Ectodermal cell (in vitro differentiated cells): Measurements from ENCODE around the gene PTPRN2.
"Not testable (repeated sequence)": the region's sequence is repeated elsewhere in the genome, so short reads cannot be mapped to it uniquely, and the experiment has no call there.

ENCODE experiments used
- H3K27ac ChIP-seq: 2 replicates; pipeline ENCODE4 v1.7.0; 2013; ENCODE audit warnings: mild to moderate bottlenecking, low read depth, low read length; ENCODE audit not compliant: insufficient read depth, poor library complexity, severe bottlenecking
- H3K27me3 ChIP-seq: 2 replicates; pipeline ENCODE4 v1.7.0; 2013; ENCODE audit warnings: mild to moderate bottlenecking, low read length; ENCODE audit not compliant: insufficient read depth, control insufficient read depth, poor library complexity, severe bottlenecking
- H3K36me3 ChIP-seq: one replicate; pipeline ENCODE4 v1.7.0; 2013; ENCODE audit warnings: low read length; ENCODE audit not compliant: control insufficient read depth, insufficient read depth
- H3K4me1 ChIP-seq: one replicate; pipeline ENCODE4 v1.7.0; 2013; ENCODE audit warnings: low read length; ENCODE audit not compliant: control insufficient read depth, insufficient read depth
- H3K4me3 ChIP-seq: 2 replicates; pipeline ENCODE4 v1.7.0; 2013; ENCODE audit warnings: low read depth, low read length, control low read depth; ENCODE audit not compliant: insufficient read depth
- H3K9me3 ChIP-seq: 2 replicates; pipeline ENCODE4 v1.7.0; 2013; ENCODE audit warnings: mild to moderate bottlenecking, low read length, moderate library complexity; ENCODE audit not compliant: control insufficient read depth
- WGBS, 2 experiments: methylation state at CpG; one replicate each; pipeline ENCODE4 v1.1.7; 2013; ENCODE audit warnings: missing lambda C conversion rate in 2 of 2; 5-methylcytosine and 5-hydroxymethylcytosine counted together

PTPRN2 gene

DNA sequence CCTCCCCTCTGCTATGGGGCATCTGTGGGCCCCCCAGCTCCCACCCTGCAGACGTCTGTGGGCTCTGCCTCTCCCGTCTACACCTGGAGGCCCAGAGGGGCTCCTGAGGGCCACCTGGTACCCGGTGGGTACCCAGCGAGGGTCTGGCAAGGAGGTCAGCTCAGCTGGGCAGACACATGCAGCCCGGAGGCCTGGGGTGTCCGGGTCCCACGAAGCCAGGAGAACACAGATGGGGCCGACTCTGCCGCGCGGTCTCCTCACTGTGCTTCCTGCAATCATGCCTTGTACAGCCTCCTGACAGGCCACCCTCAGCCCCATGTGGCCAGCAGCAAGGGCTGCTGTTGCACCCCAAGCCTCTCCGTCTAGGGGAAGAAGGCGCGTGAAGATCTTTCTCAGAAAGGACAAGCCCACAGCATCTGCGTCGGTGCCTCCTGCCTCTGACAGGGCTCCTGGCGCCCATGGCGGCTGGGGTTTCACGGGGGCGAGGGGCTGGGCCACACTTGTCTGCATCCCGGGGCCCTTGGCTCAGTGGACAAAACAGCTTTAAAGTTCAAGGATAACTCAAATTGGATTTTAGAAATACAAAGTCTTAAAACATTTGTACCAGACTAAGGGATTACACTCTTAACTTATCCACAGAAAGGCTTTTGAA lies 859.5 kb downstream of the PTPRN2 start:
- Histone ChIP-seq H3K4me3 (no peak overlapping the region), H3K27ac (no peak overlapping the region), H3K4me1 (no peaks in the 10 kb centered on the region), H3K27me3 (no peaks in the 10 kb centered on the region), H3K9me3 (peaks cover 8% of the 10 kb centered on the region), H3K36me3 (no peaks in the 10 kb centered on the region)
- 84 to 85% methylated on average over 21 of the region's 21 CpGs for WGBS, 2 experiments

GRCh38 chr7:157726764-157727163 lies 860.9 kb downstream of the PTPRN2 start:
- H3K36me3 ChIP-seq, result no peaks in the 10 kb centered on the region
- no peak overlapping the region for H3K4me3 ChIP-seq
- peaks cover 9% of the 10 kb centered on the region for H3K9me3 ChIP-seq
- no peaks in the 10 kb centered on the region for H3K27me3 ChIP-seq
- H3K4me1 ChIP-seq, result no peaks in the 10 kb centered on the region
- H3K27ac ChIP-seq, result no peak overlapping the region
- 88 to 89% methylated on average over 9 of the region's 9 CpGs for WGBS, 2 experiments

DNA sequence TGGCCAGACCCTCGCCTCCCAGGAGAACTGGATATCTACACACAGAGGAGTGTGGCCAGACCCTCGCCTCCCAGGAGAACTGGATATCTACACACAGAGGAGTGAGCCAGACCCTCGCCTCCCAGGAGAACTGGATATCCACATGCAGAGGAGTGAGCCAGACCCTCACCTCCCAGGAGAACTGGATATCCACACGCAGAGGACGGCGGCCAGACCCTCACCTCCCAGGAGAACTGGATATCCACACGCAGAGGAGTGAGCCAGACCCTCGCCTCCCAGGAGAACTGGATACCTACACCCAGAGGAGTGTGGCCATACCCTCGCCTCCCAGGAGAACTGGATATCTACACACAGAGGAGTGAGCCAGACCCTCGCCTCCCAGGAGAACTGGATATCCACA lies 862.3 kb downstream of the PTPRN2 start:
- H3K4me1 ChIP-seq, H3K36me3 ChIP-seq, H3K27me3 ChIP-seq, H3K9me3 ChIP-seq, H3K4me3 ChIP-seq, H3K27ac ChIP-seq: not testable (repeated sequence)
- WGBS, 2 experiments, result 76 to 83% methylated on average over 9 of the region's 10 CpGs

DNA sequence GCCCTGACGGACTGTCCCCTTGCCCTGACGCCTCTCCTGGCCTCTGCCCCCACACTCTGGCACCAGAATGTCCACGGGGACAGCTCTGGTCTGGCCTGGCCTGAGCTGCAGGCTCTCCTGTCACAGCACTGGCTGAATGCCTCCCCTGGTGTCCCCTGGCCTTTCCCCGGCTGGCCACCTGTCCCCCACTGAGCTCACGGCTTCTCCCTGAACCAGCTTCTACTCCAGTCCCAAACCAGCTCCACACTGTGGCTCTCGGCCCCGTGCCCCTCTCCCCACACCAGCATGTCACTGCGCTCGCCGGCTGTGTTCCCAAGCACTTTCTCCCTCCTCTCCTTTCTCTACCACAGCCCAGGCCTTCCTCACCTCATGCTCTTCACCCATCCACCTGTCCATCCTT lies 864.4 kb downstream of the PTPRN2 start:
- Histone ChIP-seq H3K36me3 (no peaks in the 10 kb centered on the region), H3K4me1 (no peaks in the 10 kb centered on the region), H3K27ac (no peak overlapping the region), H3K9me3 (peaks cover 13% of the 10 kb centered on the region), H3K4me3 (no peak overlapping the region), H3K27me3 (no peaks in the 10 kb centered on the region)
- WGBS, 2 experiments, result 67 to 69% methylated on average over 10 of the region's 10 CpGs

DNA sequence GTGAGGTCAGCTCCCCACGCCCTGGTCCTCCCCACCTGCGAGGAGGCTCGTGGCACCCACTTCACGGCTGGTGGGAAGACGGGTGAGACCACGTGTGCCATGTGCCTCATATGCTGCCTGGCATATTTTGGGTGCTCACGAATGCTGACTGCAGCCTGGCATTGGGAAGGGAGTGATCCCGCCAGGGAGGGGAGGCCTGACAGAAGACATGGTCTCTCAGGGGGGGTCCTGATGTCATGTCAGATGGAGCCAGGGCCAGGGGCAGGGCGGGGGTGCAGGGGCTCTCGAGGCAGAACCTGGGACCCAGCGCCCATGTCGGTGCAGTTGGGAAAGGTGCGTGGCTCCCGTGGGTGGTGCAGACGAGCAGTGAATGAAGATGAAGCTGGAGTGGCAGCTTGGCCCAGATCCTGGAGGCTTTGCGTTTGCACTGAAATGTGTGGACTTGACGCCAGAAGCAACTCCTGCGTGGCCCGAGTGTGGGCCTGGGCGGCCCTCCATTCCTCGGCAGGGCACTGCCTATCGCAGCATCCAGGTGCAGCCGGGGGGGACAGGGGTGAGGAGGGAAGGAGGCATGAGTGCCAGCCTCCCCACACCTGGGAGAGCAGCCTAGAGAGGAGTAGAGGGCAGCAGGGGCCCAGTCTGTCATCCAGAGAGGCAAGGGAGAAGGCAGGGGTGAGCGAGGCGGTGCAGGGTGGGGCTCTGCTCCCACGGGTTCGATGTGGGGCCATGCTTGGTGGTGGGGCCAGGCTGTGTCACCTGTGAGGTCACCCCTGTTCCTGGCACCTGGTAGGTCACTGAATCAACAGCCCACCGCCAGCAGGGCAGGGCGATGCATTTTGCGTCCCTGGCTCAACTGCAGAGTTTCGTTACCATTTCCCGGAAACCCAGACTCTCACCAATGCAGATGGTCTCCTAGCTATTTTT lies 865.2 kb downstream of the PTPRN2 start:
- Histone ChIP-seq H3K27ac (no peak overlapping the region), H3K36me3 (no peaks in the 10 kb centered on the region), H3K9me3 (peaks cover 13% of the 10 kb centered on the region), H3K4me1 (no peaks in the 10 kb centered on the region), H3K4me3 (no peak overlapping the region), H3K27me3 (no peaks in the 10 kb centered on the region)
- 85 to 87% methylated on average over 31 to 32 of the region's 32 CpGs for WGBS, 2 experiments

DNA sequence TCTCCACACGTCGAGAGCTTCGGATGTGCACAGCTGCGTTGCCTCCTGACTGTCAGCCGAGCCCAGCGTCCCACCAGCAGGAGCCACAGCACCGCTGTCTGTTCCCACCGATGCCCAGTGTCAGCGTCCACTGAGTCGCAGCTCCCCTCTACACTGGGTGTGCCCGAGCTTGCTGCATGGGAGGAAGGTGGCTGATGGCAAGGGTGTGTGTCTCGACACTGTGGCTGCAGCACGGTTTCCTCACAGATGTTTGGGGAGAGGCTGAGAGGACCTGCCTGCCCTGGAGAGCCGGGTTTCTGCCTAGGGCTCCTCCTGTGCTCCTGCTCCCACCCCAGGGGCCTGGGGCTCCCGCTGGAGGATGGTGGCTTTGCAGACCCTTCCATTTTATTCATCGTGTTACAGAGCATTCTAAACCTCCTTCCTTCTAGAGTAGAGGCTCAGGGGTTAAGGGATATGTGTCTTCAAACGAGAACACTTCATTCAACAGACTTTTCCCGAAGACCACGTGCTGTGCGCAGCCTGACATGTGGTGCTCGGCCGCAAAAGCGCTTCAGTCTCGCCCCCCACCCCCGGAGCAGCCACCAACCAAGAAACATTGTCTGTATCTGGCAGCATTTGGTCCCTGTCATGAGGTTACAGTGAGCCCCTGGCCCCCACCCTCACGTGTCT lies 866.0 kb downstream of the PTPRN2 start:
- Histone ChIP-seq H3K27me3 (no peaks in the 10 kb centered on the region), H3K27ac (no peak overlapping the region), H3K4me1 (no peaks in the 10 kb centered on the region), H3K4me3 (no peak overlapping the region), H3K36me3 (no peaks in the 10 kb centered on the region), H3K9me3 (peaks cover 13% of the 10 kb centered on the region)
- WGBS, 2 experiments, result 82 to 83% methylated on average over 26 of the region's 26 CpGs

GRCh38 chr7:157719705-157720655 lies 867.6 kb downstream of the PTPRN2 start:
- H3K27me3 ChIP-seq, result no peaks in the 10 kb centered on the region
- no peak overlapping the region for H3K4me3 ChIP-seq
- no peaks in the 10 kb centered on the region for H3K36me3 ChIP-seq
- WGBS, 2 experiments, result 86 to 88% methylated on average over 36 of the region's 36 CpGs
- peaks cover 13% of the 10 kb centered on the region for H3K9me3 ChIP-seq
- H3K4me1 ChIP-seq, result no peaks in the 10 kb centered on the region
- no peak overlapping the region for H3K27ac ChIP-seq

DNA sequence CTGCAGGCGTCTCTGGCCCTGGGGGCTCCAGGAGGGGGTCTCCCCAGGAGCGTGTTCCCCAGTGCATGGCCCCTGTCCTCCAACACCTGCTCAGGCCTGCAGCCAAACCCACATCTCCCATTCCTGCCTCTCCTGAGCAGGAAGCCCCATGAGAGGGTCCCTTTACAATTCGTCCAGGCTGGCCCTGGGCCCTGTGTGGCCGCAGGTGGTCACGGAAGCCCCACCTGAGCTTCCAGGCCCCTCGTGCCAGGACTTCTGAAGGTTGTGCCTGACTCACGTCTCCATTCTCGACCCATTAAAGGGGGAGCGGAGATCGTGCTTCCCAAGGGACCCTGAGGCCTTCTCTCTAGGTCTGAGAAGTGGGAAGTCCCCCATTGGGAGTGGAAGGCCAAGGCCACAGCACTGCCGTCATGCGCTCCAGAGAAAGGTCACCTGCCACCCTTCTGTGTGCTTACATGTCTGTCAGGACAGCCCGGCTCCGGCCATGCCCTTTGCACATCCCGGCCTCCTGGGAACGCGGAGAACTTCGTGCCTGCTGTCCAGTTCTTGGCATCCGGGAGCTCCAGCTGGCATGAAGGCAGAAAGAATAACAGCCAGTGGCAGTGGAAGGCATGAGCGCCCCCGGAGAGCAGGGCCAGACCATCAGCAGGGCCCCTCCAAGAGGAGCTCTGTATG lies 868.5 kb downstream of the PTPRN2 start:
- Histone ChIP-seq H3K36me3 (no peaks in the 10 kb centered on the region), H3K9me3 (peaks cover 8% of the 10 kb centered on the region), H3K4me1 (no peaks in the 10 kb centered on the region), H3K27me3 (no peaks in the 10 kb centered on the region), H3K4me3 (no peak overlapping the region), H3K27ac (no peak overlapping the region)
- 86 to 88% methylated on average over 21 of the region's 21 CpGs for WGBS, 2 experiments

DNA sequence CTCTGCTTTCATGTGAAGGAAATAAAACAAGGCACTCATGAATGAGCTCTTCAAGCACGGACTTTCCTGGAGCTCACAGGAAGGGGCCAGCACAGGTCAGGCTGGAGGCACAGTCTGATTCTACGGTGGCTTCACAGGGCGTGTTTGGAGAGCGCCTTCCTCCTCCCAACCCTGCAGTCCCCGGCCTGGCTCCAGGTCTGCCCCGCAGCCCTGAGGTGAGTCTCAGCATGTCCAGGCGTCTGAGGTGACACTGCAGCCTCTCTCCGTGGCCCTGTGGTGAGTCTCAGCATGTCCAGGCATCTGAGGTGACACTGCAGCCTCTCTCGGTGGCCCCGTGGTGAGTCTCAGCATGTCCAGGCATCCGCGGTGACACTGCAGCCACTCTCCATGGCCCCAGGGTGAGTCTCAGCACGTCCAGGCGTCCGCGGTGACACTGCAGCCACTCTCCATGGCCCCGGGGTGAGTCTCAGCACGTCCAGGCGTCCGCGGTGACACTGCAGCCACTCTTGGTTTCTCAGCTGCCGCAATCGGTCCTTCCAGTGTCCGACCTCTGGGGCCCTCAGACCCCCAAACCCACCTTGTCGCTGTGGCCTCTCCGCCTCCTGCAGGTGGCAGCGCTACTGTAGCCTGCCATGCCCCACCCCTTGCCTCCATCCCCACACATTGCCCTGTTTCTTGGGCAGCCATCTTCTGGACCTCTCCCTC lies 869.2 kb downstream of the PTPRN2 start:
- Histone ChIP-seq H3K4me3 (no peak overlapping the region), H3K36me3 (no peaks in the 10 kb centered on the region), H3K27ac (no peak overlapping the region), H3K27me3 (no peaks in the 10 kb centered on the region), H3K4me1 (no peaks in the 10 kb centered on the region), H3K9me3 (peaks cover 8% of the 10 kb centered on the region)
- WGBS, 2 experiments, result 80 to 81% methylated on average over 27 of the region's 27 CpGs
